GM21528 (cell line): Measurements from ENCODE around the gene HSP90AA1.
"Not testable (repeated sequence)": the region's sequence is repeated elsewhere in the genome, so short reads cannot be mapped to it uniquely, and the experiment has no call there.

Experiments
- ATAC-seq: cut with Tn5 transposase; IDR thresholded peaks from one replicate; pipeline ENCODE4 v1.9.1; 2021; ENCODE audit warnings: mild to moderate bottlenecking, moderate library complexity; ENCODE audit not compliant: unreplicated experiment, low FRiP score

HSP90AA1 gene

GRCh38 chr14:102086972-102087761 is at the start of gene HSP90AA1:
Gene HSP90AA1 (minus strand): TSS chr14:102087044. CDS start chr14:102086378, 666 bp downstream.
- peak; percentile 77 for ATAC-seq

- ATAC-seq = not testable (repeated sequence)
Measured at GRCh38 chr14:102135456-102135855, 48.6 kb upstream of the HSP90AA1 start.

DNA sequence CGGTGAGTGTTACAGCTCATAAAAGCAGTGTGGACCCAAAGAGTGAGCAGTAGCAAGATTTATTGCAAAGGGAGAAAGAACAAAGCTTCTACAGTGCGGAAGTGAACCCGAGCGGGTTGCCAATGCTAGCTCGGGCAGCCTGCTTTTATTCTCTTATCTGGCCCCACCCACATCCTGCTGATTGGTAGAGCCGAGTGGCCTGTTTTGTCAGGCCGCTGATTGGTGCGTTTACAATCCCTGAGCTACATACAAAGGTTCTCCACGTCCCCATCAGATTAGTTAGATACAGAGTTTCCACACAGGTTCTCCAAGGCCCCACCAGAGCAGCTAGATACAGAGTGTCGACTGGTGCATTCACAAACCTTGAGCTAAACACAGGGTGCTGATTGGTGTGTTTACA is 47.9 kb upstream of the HSP90AA1 start:
- not testable (repeated sequence) for ATAC-seq

GRCh38 chr14:102134021-102134420 is 47.2 kb upstream of the HSP90AA1 start:
- not testable (repeated sequence) for ATAC-seq

DNA sequence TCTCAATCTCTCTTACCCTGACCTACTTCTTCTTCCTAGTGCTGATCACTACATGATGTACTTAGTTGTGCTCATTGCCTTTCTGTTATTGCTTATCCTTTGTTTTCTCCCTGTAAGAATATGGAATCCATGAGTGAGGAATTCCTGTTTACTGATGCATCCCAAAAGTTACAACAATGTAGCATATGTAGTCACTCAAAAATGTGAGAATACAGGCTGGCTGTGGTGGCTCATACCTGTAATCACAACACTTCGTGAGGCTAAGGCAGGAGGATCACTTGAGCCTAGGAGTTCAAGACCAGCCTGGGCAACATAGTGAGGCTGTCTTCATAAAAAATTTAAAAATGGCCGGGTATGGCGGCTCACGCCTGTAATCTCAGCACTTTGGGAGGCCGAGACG is 44.9 kb upstream of the HSP90AA1 start:
- ATAC-seq = no peak

- ATAC-seq = no peak
Measured at GRCh38 chr14:102126807-102127455, 40.1 kb upstream of the HSP90AA1 start.

GRCh38 chr14:102125546-102125945 is 38.7 kb upstream of the HSP90AA1 start:
- ATAC-seq = no peak

DNA sequence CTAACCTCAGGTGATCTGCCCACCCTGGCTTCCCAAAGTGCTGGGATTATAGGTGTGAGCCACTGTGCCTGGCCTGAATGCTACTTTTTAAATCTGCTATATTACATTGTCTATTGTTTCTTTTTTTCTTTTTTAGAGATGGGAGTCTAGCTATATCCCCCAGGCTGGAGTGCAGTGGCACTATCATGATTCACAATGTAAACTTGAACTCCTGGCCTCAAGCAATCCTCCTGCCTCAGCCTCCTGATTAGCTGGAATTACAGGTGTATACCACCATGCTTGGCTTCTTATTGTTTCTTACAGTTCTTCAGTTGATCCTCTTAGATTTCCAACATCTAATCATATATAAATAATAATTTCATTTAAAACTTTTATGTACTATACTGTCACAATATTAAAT is 37.6 kb upstream of the HSP90AA1 start:
- no peak for ATAC-seq

DNA sequence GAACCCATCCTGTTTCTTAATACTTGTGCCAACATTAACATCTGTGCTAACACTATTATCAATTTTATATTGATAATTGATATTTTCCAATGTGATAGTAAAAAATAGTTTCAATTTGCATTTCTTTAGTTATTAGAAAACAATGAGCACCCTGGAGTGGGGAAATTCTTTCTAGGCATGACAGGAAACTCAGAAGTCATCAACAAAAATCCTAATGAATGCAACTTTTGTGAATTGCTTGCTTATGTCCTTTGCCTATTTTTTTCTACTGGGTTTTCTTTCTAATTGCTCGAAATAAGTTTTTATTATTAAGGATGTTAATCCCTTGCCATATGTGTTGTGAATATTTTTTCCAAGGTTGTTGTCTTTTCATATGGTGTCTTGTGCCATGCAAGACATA is 34.7 kb upstream of the HSP90AA1 start:
- ATAC-seq = no peak

DNA sequence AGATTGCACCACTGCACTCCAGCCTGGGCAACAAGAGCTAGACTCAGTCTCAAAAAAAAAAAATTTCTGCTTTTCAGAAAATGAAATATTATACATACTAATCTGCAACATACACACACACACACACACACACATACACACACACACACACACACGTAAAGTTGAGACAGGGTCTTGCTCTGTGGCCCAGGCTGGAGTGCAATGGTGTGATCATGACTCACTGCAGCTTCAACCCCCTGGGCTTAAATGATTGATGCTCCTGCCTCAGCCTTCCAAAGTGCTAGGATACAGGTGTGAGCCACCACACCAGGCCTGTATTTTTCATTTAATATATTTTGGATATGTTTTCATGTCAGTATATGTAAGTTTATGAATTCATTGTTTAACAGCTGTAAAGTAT is 34.0 kb upstream of the HSP90AA1 start:
- ATAC-seq = no peak

GRCh38 chr14:102117852-102118251 is 31.0 kb upstream of the HSP90AA1 start:
- ATAC-seq = no peak

GRCh38 chr14:102116361-102117180 is 29.7 kb upstream of the HSP90AA1 start:
- ATAC-seq = no peak

- no peak for ATAC-seq
Measured at GRCh38 chr14:102111101-102111500, 24.3 kb upstream of the HSP90AA1 start.

- not testable (repeated sequence) for ATAC-seq
Measured at GRCh38 chr14:102109332-102109731, 22.5 kb upstream of the HSP90AA1 start.

GRCh38 chr14:102105369-102105768 is 18.5 kb upstream of the HSP90AA1 start:
- ATAC-seq = no peak

- peak; percentile 65 for ATAC-seq
Measured at GRCh38 chr14:102103062-102103695, 16.3 kb upstream of the HSP90AA1 start.

DNA sequence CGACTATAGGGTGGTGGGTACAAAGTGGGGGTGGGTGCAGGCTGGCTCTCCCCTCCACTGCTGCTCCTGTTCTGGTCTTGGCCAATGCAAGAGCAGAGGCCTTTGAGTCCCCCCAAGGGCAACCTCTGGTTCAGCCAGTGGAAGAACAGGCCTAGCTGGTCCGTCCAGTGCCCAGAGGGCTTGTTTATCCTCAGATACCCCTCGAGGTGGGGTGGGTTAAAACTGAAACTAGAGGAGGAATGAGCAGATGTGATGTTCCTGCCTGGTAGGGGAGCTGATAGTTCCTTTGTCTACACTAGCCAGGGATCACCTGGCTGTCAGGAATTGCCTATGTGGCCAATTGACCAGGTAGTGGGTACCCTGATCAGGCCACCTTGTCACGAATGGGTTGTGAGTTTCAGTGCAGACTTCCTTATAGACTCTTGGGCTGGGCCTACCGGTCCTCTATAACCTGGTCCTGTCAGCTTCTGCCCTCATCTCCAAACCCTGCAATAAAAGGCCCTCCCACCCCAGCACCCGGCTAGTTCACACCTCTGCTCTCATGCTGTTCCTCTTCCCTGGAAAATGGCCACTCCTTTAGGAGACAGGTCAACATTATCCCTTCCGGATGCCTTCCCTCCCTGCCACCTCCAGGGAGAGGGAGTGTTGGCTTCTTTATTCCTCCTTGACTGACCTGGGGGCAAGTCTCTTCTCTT is 10.7 kb upstream of the HSP90AA1 start:
- ATAC-seq = no peak

GRCh38 chr14:102096569-102097188 is 9.8 kb upstream of the HSP90AA1 start:
- no peak for ATAC-seq

DNA sequence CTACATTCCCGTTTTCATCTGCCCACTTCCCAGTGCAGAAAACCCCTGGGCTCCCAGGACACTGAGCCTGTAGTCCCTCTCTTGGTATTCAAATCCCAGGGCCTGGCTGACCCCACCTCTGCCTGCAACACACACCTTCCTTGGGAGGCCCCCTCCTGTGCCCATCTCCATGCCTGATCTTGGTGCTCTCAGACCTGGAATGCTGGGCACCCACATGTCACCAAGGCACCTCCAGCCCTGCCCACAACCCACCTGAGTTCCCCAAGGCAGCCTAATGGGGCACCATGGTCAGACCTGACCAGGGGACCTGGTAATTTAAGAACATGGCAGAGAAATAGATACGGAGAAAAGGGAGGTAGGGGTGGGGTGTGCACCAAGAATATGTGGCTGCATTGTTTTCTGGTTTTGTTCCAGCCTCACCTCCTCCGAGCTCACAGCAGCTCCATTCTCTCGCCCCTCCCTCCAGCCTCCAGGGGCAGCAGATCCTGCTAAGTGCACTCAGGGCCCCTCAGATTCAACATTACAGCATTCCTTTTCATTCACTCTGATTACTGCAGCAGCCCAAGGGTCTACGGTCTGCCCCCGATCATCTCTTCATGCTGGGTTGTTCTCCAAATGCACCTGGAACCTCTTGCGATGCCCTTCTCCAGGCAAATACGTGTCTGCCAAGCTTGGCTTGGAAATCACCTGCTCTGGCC is 9.2 kb upstream of the HSP90AA1 start:
- no peak for ATAC-seq
